ELR (cell line): Measurements from ENCODE around the gene ACBD5.
"Not testable (repeated sequence)": the region's sequence is repeated elsewhere in the genome, so short reads cannot be mapped to it uniquely, and the experiment has no call there.

Experiments
- DNase-seq: peaks from one replicate; pipeline ENCODE4 v3.0.0-alpha.2; 2015; ENCODE audit warnings: low read depth

ACBD5 gene, protein sequence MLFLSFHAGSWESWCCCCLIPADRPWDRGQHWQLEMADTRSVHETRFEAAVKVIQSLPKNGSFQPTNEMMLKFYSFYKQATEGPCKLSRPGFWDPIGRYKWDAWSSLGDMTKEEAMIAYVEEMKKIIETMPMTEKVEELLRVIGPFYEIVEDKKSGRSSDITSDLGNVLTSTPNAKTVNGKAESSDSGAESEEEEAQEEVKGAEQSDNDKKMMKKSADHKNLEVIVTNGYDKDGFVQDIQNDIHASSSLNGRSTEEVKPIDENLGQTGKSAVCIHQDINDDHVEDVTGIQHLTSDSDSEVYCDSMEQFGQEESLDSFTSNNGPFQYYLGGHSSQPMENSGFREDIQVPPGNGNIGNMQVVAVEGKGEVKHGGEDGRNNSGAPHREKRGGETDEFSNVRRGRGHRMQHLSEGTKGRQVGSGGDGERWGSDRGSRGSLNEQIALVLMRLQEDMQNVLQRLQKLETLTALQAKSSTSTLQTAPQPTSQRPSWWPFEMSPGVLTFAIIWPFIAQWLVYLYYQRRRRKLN

DNA sequence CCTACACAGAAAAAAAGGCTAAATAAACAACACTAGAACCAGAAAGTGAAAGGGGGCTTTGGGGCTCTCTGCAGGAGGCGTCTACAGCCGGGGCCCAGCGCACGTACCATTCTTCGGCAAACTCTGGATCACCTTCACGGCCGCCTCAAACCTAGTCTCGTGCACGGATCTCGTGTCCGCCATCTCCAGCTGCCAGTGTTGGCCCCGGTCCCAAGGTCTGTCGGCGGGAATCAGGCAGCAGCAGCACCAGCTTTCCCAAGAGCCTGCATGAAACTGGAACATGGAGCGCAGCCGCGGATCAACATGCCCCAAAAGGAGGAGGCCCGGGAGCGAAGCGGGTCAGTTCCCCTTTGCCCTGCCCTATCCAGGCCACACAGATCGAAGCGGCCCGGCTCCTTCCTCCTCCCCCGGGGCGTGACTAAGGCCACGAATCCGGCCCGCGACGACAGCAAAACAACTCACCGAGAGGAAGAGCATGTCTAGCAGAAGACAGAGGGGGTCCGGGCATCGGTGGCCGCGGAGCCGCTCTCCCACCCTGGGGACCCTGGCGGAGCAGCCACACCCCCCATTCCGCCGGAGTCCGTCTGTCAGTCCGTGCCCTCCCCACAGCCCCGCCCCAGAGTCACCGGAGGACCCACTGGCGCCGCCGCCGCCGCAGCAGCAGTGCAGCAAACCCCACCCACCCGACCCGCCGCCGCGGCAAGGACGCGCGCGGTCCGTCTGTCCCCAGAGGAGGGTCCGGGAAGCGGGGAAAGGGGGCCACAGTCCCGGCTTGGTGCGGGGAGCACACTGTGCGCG lies at the start of gene ACBD5:
Gene ACBD5, minus strand, starts transcription at position 586 of the 798 bp plus-strand sequence. Its CDS starts 109 bp downstream, at position 477.
- DNase-seq: peak; percentile 89

DNA sequence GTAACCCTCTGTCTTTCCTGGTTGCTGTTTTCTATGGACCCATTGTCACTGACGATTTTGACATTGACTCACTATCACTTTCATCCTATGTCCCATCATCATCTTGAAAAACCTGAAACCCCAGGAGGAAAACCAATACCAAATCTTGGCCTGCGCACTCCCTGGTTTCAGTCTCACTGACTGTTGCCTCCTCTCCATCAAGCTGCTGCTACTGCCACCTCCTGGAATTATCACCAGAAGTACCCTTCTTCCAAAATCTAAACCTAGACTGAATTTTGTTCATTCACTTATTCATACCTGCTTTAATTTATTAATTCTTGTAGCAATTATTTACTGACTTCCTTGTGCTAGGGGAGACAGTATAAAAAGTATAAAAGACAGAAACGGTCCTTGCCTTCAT lies 44.5 kb upstream of the ACBD5 start:
- DNase-seq: peak; percentile 28

DNA sequence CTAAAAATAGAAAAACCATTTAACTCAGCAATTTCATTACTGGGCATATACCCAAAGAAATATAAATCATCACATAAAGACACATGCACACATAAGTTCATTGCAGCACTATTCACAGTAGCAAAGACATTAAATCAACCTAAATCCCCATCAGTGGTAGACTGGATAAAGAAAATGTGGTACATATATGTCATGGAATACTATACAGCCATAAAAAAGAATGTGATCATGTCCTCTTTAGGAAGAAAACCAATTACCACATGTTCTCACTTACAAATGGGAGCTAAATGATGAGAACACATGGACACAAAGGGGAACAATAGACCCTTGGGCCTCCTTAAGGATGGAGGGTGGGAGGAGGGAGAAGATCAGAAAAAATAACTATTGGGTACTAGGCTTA lies 36.0 kb upstream of the ACBD5 start:
- no peak for DNase-seq

DNA sequence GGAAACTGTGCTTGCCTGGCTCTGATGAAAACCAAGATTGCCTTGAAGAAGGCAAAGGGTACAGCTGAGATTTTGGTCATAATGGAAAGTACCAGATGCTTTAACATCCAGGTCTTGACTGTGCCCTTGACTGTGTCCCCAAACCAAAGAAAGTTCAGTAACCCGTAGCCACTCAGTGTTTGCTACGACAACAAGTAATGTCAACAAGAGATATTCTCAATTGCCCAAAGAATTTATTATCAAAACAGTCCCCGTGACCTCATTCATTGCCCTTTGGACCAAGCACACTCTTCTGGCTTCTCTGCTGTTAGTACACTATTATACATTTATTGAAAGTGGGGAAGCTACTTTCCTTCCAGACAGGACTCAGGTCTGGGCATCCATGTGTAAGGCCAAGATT lies 25.4 kb upstream of the ACBD5 start:
- DNase-seq: not testable (repeated sequence)

DNA sequence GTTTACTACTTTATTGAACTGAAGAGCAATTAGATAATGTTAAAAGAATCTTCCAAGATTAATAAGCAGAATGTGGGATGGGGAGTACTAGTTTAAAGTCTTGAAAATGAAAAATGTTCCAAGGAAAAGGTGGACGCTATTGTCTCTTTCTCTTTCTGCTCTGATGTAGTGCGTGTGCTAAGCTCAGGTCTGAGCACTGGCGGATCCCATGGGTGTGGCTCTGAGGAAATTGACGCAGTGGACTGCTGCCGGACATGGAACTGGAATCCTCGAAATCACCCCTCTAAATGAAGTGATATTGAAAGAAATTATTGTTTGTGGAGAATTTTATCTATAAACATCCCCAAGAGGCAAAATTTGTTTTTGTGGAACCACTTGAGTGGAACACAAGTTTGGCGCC lies 22.2 kb upstream of the ACBD5 start:
- DNase-seq: not testable (repeated sequence)

DNA sequence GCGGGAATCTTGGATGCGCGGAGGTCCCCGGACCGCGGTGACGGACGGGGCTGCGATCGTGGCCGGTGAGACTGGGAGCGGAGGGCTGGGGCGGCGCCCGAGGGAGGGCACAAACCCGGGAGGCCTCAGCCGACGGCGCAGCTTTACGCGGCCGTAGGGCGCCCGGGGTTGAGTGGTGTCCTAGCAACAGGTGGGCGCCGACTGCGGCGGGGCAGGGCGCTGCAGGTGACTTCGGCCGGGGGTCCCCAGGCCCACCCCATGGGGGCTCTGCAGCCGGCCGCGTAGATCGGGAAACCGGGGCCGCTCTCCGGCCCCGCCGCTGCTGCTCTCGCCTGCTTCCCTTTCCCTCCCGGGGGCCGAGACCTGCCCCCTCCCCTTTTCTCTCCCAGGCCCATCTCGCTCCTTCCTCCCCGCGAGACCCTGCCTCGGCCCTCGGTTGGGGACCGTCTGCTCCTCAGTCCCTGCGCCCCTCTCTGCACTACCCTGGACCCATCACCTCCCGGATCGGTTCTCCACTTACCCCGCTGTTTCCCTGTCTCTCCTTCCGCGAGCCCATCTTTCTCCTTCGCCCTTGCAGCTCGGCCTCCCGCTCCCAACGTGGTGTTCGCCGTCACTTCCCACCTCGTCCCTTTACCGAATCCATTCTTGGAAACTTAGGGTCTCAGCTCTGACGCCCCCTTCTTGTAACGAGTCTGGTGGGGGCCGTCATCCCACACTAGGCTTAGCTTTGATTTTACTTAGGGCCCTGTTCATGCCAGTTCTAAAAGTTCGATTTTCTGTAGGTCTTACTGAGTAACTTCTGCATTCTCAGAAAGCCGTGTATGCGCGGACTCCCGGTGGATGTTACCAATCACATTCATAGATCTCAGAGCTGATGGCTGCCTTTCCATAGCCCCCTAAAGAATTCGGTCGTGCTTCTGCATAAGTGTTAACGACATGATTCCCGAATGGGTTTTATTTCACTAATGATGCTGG lies 18.5 kb upstream of the ACBD5 start:
- DNase-seq: no peak

DNA sequence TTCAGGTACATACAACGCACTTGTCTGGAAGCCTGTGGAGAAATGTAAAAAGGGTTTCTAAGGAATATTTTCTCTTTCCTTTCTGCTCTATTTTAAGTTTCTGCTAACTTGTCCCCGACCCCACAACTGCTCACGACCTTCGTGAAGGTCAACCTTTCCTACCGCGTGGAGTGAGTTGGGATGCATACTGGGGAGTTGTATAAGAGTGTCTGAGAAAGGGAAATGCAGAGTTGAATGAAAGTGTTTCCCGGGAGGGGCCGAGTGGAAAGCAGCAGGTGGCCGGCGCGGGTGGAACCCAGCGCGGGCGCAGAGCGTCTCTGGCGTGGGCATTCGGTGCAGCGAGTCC lies 17.9 kb upstream of the ACBD5 start:
- no peak for DNase-seq

DNA sequence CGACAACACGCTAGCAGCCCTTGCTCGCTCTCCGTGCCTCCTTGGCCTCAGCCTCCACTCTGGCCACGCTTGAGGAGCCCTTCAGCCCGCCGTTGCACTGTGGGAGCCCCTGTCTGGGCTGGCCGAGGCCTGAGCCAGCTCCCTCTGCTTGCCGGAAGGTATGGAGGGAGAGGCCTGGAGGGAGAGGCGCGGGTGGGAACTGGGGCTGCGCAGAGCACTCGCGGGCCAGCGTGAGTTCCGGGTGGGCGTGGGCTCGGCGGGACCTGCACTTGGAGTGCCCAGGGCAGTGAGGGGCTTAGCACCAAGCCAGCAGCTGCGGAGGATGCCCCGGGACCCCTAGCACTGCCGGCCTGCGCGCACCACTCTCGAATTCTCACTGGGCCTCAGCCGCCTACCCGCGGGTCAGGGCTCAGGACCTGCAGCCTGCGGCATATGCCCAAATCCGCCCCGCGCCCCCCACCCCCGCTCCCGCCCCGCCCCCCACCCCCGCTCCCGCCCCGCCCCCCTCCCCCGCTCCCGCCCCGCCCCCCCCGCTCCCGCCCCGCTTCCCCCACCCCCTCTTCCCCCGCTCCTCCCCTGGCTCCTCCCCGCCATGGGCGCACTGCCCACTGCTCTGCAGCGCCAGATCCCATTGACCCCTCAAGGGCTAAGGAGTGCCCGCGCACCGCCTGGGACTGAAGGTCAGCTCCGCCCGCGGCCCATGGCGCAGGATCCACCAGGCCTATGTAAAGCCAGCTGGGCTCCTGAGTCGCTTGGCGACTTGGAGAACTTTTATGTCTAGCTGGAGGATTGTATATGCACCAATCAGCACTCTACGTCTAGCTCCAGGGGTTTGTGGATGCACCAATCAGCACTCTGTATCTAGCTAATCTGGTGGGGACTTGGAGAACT lies 15.9 kb upstream of the ACBD5 start:
- no peak for DNase-seq

DNA sequence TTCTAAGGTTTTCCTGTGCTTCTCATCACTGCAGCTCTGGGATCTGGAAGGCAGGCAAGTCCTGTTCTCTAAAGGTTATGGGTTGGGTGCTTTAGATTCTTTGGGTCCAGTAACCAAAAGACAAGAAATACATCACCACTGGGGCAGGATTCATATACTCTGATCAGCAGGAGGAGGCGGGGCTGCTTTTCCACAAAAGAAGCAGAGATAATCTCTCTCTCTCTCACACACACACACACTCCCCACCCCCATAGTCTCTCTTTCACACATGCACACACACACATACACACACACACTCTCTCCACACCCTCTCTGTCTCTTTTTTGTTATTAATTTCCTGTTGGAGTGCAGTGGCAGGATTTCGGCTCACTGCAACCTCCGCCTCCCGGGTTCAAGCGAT lies 13.0 kb upstream of the ACBD5 start:
- no peak for DNase-seq

DNA sequence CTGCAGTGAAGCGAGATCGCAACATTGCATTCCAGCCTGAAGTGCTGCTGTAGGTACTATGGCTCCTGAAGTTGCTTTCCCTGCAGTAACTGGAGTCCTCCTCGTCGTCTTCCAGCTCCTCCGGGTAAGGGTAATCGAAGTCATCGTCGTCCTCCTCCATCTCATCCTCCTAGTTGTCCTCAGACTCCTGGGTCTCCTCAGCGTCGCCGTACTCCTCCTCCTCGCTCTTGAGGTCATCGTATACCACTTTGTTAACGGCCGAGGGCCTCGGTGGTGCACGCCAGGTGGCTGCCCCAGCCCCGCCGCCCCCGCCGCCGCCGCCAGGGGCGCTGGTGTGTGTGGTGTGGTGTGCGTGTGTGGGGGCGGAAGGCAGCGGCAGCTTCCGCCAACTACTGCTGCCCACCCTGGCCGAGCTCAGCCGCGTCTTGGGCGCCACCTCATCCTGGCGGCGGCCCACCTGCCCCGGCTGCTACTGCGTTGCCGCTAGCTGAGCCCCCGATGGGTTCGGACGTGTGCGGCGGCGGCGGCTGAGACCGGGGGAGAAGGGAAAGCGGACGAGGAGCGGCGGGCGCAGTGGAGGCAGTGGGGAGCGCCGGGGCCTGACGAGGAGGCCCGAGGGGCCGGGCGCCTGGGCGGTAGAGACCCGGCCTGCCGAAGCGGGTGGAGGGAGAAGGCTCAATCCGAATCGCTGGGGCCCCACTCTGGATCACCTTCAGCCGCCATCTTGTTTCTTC lies 11.8 kb upstream of the ACBD5 start:
- DNase-seq: peak; percentile 12

DNA sequence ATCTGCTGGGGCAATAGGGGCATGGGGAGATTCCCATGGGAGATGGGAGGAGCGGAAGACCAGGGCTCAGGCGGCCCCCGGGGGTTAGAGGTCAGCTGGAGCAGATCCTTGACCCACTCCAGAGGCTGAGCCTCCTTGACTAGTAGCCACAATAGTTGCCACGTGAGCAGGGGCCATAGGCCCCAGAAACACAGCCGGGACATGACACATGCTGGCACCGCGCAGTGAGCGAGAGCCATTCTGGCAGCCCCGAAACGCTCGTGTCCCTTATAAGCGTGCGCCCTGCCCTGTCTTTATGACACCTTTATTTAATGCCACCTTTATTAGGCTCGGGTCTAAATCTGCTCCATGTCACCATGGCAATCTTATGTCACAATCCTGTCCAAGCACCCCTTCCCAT lies 11.0 kb upstream of the ACBD5 start:
- DNase-seq: no peak

DNA sequence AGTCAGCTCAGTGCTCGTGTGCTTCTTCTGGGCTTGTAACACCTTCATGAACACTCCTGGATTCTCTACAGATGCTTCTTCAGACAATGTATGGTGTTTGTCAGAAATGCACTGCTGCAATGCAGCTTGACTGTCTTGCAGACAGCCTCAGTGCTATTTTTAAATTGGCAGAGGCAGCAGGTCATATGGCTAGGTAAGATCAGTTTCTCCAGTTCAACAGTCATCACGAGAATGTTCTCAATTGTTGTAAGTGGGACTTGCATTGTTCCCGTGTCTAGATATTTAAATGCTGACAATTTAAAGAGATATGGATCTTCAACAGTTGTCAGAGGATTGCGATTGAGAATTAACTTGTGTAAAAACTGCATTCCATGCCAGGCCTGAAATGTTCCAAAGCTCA lies 7.6 kb upstream of the ACBD5 start:
- no peak for DNase-seq

DNA sequence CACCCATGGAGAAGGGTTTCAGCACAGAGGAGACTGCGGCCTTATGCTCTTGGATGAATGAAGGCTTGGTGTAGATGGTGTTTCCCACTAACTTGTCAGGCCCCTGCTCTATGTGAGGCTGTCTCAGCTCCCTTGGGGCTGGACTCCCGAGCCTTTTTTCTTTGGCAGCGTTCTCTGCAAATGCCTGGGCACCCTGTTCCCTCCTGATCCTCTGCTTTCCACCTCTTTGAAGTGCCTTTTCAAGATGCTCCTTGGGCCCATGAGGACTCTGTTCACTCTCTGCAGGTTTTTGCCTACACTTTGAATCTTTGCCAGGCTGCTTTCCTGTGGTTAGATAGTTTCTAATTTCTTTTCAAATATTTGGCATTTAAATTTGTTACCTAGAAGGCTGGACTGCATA lies 6.8 kb upstream of the ACBD5 start:
- DNase-seq: no peak

DNA sequence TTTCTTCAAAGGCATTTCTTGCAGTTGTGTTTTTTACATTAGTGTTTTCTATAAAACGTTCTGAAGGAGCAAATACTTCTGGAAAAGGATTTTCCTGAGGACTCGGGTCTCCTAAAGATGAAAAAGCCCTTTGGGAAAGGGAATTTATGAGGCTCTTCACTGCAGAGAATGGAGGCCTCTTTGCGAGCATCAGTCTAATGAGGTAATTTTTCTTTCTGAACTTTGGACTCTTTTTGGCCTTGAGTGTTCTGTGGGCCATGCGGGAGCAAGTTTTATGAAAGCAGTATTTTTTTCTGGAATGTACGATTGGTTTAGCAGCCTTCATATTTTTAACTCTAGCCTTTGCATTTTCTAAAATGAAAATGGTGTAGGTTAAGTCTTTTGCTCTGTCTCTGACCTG lies 6.4 kb upstream of the ACBD5 start:
- DNase-seq: no peak

DNA sequence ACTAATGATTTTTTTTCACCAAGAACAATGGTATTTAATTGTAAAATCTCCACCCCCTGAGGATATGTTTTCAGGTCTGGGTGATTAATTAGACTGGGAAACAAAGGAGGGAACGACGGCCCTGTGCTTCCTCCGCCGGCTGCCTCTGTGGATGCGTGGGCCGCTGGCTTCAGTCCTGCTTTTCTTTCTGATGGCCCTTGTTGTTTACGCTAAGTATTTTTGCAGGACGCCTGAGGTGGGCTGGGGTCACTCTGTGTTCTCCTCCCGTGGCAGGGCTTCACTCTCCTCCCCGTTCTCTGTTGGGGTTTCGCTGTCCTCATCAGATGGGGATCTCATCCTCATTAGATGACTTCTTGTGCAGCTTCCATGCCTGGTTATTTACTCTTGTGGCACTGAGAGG lies 5.2 kb upstream of the ACBD5 start:
- DNase-seq: no peak

DNA sequence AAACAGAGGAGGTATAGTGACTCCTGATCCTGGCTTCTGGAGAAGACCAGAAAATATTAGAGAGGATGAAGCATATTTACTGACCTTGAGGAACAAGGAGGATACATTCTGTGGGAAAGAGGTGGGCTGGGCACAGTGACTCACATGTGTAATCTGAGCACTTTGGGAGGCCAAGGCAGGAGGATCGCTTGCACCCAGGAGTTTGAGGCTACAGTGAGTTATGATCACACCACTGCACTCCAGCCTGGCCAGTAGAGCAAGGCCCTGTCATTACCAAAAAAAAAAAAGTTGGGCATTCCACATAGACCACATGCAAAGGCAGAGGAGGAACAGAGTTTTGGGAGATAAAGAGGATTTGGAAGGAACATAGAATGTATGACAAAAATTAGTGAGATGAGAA lies 4.4 kb upstream of the ACBD5 start:
- DNase-seq: no peak

DNA sequence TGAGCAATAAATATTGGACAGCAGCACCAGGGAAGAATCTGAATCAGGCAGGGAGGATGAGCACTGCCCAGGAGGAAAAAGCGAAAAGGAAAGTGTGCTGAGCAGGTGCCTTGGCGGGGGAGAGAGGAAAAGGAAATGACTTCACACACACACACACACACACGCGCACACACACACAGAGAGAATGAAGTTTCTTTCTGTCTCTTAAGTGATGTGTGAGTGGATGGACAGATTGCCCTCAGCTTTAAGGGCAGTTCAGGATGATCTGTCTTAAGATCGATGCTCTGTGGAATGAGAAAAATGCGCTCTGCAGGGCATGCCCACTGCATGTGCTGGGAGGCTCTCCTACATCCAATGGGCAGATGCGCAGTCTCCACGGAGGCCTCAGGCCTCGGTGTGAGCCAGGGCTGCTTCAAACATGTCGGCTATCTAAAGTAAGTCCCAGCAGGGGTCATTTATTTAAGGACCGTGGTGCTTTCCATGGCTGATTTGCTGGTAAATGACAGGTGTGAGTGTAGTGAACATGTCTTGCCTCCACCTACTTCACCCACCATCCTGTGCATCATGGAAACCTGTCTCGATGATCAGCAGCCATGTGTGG lies 2.5 kb upstream of the ACBD5 start:
- DNase-seq: peak; percentile 80

DNA sequence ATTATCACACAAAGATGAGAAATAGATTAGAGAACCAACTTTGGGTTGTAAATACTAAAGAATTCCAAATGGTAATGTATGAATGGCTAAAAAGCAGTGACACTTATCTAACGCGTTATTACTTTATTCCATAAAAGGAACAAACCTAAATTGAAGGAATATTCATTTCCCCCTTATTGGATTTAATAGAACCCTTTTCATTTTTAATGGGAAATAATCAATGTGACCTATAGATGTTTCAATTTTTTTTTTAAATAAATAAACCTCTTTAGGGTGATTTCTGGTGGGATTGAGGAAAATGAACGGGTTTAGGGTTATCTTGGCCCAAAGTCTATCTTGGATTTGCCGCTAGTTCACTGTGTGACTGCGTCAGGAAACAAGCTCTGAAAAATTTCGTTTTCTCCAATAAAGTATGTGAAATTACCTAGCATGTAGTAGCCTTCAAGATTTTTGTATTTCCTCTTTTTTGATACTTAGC lies 1.9 kb upstream of the ACBD5 start:
- DNase-seq: no peak

DNA sequence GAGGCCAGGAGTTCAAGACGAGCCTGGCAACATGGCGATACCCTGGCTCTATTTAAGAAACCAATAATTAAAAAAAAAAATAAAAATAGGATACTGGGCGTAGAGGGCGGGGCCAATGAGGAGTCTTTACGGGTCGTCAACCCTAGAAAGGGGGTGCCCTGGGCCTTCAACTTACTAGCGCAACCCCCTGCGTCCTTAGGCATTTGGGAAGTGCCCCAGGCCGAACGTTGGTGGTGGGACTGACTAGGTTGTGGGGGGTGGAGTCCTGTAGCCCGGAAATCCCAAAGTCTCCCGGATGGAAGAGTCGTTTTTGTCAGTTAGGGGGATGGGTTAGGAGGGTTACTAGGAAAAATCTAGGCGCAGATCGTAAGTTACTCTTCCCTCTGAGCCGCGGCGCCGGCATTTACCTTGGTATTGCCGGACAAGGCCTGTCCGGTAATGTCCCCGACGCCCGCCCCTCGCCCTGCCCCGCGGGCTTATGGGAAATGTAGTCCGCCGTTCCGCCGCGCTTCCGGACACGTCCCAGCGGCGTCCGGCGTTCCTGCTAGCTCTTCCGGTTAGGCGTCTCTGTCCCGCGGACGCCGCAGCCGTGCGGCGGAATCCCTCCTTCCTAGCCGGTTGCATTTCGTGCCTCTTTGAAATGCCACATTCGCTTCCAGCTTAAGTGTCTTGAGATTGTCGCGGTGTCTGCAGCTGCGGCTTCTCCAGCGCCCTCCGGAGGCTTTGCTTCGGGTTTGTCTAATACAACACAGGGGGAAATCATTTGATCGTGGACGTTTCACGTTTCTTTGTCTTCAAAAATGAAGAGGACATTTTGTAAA lies 1.3 kb upstream of the ACBD5 start:
- peak; percentile 97 for DNase-seq
